Inflammatory macrophage treated with lipopolysaccharide for 1 hour (primary cell): ENCODE data around the gene FAM174C.
"Not testable (repeated sequence)": the region's sequence is repeated elsewhere in the genome, so short reads cannot be mapped to it uniquely, and the experiment has no call there.

Experiments
- DNase-seq, 2 donors: peaks; one replicate each; pipeline ENCODE4 v3.0.0-alpha.2; 2020 to 2022

Gene FAM174C

DNA sequence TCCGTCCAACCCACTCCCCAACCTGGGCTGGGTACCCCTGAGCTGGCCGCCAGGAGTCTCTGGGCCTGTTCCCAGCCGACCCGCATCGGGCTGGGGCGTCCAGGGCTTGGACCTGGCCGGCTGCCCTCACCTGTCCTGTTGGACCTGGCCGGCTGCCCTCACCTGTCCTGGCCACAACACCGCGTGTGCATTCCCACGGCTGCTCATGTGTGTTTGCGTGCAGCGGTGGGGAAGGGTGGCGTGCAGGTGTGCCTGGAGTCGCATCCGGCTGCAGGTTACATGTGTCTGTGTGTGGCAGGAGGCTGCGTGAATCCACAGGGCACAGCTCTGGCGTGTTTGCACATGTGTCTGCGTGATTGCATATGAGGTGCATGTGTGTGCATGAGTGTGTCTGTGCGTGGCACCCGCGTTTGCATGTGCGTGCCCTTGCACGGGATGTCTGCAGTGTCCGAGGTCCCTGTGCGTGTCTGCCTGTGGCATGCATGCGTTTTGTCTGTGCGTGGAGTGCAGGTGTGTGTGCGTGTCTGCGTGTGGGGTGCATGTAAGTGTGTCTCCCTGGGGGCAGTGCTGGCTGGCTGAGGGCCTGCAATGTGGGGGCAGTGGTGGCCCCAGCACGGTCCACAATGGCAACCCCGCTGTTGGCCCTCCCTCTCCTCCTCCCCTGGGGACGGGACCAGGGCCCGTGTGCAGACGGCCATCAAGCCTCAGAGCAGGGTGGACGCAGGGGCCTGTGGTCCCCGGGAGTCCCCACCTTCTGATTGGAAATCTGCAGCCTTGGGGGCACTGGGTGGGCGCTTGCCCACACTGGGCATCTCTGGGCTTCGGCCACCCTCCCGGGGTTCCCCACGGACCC, 13.7 kb downstream of the FAM174C start:
- no peak for DNase-seq

DNA sequence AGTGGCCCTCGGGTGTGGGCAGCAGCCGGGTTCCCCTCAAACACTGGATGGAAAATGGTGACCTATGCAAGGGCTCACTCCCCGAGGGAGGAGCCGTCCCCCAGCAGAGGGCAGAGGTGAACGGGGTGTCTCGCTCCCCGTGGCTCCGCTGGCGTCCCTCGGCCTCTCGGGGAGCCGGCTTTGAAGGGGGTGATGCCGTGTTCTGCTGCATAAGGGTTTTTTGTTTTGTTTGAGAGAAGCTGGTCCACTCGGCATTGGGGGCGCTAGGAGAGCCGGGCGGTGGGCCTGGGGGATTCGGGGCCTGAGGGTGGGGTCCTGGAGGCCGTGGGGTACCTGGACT, 14.3 kb downstream of the FAM174C start:
- no peak for DNase-seq

GRCh38 chr19:1290196-1290702, 14.9 kb downstream of the FAM174C start:
- DNase-seq = no peak

- DNase-seq = peak in 1 of 2 donors; percentile 29
Observed at GRCh38 chr19:1290703-1291651, 15.6 kb downstream of the FAM174C start.

DNA sequence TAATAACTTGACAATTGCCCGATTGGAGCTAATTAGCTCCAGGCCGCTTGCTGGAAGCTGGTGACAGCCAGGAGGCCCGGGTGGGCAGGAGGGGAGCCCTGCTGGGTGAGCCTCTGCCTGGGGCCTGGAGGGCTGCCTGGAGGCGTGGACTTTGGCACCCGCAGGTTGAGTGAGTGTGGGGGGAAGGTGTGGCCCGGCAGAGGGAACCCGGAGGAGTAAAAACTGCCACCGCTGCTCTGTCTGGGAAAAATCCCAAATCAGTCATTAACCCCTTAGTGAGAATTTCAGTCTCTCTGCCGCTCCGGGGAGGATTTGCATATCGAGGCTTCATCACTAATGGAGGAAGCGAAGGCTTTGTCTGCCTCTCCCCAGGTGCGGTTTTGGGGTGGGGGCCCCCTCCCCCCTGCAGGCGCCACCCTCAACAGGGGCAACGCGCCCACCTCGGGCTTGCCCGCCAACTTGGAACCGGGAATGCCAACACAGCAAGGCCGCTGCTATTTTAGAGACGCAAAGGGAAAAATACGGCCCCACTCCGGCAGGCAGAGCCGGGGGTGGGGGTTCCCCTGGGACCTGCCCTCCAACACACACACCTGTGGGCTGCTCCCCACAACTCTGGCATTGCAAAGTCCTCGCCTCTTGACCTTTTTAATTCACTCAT, 16.6 kb downstream of the FAM174C start:
- no peak for DNase-seq

DNA sequence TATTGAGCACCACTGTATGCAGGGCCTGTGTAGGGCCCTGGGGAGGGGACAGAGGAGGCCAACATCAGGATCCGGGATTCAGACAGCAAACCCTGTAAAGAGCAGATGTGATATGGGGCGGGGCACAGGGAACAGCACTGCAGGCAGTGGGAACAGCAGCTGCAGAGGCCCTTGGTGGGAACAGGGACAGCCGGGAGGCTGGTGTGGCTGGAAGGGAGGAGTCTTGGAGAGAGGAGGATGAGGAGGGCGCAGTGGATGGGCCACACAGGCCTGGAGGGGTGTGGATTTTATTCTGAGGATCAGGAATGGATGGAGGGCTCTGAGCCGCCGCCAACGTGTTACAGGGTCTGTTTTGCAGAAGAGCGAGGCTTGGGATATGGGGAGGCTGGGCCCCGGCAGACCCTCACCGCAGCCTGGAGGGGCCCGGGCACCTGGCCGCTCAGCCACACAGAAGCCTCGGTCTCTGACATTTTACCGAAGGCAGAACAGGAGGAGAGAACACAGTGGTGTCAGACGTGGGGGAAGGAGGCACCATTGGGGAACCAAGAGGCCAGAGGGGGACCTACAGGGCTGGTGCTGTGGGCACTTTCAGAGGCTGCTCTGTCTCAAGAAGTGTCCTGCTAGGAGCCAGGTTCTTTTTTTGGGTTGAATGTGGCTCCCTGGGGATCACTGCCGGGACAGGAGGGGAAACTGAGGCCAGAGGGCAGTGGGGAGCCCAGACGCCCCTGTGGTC, 17.3 kb downstream of the FAM174C start:
- DNase-seq = no peak

DNA sequence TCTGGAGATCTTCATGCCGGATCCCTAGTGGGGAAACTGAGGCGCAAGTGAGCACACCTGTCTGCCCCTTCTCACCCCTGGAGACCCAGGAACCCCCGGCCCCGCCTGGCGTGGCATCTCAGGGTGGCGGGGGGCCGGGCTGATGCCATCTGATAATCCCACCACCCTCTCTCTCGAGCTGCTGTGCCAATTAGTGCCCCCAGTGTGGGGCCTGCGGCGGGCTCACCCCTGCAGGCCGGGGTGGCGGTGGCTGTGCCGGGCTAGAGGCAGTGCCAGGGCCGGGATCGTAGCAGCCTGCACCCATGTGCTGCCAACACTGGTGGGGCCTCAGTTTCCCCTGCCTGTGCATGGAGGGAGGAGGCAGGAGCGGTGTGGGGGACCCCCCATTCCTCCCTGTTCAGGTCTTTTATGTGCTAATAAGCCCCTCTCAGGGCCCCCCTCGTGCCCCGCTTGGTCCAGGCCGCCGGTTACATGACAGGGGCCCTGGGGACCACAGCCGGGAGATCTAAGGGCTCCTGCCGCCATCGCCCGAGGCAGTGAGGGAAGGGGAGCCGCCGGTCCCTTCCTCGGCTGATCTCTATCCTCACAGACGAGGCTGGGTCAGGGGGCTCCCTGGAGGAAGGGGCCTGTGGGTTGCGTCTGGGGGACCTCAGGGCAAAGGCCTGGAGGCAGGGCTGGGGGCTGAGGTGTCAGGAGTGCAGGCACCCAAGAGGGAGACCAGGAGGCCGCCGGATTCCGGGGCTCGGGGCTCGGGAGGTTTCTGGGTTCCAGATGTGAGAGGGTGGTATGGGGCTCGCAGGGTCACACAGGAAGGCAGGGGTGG, 18.7 kb downstream of the FAM174C start:
- DNase-seq = no peak

GRCh38 chr19:1294688-1295087, 19.4 kb downstream of the FAM174C start:
- no peak for DNase-seq

DNA sequence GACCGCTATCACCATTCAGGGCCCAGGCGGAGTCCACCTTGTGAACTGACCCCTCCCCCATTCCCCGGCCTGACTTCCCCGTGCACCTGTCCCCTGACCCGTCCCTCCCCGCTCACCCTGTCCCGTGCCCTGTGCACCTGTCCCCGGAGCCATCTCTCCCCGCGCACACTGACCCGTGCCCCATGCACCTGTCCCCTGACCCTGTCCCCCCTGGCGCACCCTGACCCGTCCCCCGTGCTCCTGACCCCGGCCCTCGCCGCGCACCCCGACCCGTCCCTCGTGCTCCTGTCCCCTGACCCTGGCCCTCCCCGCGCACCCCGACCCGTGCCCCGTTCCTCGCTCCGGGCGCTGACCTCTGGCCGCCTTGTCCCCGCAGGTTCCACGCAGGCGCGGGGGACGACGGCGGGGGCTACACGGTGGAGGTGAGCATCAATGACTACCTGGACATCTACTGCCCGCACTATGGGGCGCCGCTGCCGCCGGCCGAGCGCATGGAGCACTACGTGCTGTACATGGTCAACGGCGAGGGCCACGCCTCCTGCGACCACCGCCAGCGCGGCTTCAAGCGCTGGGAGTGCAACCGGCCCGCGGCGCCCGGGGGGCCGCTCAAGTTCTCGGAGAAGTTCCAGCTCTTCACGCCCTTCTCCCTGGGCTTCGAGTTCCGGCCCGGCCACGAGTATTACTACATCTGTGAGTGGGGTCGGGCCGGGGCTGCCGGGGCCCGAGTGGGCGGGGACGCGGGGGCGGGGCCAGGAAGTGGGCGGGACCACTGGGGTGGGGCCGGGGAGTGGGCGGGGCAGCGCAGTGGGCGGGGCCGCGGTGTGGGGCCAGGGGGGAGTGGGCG, 20.1 kb downstream of the FAM174C start:
- peak; percentile 11 to 35 for DNase-seq

- no peak for DNase-seq
Observed at GRCh38 chr19:1296078-1296477, 20.7 kb downstream of the FAM174C start.

DNA sequence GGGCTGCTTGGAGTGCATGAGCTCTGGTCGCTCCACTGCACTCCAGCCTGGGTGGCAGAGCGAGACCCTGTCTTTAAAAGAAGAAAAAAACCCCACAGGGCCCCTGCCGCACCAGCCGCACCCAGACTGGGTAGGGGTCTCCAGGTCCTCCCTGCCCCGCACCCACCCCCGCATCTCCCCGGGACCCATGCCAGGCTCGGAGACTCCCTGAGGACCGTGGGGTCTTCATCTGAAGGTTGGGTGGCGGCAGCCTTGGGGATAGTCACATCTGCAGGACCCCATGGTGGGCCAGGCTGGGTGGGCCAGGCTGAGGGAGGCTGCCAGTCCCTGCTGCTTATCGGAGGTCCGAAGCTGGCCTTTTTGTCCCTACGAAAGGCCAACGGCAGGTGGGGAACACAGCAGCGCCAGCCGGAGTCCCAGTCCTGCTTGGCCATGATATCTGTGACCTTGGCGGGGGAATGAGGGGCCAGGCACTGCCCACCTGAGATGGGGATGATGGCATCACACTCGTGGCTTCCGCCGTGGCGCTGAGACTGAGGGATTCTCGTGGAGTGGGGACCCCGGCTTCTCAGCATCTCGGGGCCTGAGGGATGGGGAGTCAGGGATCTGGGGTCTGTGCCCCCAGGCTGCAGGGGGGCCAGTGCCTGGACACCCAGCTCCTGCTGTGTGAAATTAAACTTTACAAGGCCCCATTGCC, 21.4 kb downstream of the FAM174C start:
- DNase-seq = no peak

DNA sequence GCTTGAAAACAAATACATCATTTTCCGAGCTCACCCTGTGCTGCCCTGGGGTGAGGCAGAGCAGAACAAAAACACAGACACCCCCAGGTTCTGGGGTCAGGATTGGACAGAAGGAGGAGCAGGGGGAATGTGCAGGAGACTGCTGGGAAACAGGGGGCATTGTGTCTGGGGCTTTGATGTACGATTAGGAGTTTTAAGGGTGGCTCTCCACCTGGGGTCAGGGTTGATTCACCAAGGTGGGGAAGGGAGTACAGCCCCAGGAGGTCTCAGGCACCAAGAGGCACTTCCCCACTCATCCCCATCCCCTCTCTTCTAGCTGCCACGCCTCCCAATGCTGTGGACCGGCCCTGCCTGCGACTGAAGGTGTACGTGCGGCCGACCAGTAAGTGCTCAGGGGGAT, 22.9 kb downstream of the FAM174C start:
- no peak for DNase-seq

DNA sequence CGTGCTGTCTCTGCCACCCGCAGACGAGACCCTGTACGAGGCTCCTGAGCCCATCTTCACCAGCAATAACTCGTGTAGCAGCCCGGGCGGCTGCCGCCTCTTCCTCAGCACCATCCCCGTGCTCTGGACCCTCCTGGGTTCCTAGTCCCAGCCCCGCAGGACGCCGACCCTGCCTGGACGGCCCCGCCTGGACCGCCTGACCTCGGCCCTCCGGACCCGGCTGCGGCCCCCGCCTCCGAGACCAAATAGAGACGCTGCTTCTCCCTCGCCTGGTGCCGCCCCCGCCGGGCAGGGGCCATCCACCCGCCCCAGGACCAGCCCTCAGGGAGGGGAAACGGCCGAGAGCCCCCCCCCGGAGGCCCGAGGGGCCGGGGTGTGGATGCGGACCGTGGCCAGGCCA, 24.5 kb downstream of the FAM174C start:
- no peak for DNase-seq

GRCh38 chr19:1300744-1301490, 25.6 kb downstream of the FAM174C start:
- no peak for DNase-seq

DNA sequence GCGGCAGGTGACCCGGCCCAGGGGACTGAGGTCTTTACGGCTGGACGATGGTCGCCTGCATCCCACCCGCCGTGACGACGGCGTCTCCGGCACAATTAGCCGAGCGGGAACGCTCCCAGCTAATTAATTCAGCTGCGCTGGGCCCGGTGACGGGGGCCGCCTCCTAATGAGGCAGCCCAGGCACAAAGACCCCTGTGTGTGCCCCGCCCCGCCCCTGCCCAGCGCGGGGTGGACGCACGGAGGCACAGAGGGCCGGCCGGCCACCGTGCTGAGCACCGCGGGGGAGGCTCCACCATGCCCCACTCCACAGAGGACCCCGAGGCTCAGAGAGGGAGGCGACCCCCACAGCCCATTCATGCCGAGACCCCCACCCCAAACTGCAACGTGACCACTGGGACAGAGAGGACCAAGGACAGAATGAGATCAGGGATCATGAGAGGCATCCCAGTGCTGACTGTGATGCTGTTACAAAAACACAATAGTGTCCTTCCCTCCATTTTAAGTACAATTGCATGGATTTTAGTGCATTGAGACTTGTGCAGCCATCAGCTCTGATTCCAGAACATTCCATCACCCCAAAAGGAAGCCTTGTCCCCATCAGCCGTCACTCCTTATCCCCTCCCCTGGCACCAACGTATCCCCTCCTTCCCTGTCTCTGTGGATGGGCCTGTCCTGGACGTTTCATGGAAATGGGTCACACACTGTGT, 27.4 kb downstream of the FAM174C start:
- no peak for DNase-seq

- no peak for DNase-seq
Observed at GRCh38 chr19:1304197-1304924, 29.0 kb downstream of the FAM174C start.

DNA sequence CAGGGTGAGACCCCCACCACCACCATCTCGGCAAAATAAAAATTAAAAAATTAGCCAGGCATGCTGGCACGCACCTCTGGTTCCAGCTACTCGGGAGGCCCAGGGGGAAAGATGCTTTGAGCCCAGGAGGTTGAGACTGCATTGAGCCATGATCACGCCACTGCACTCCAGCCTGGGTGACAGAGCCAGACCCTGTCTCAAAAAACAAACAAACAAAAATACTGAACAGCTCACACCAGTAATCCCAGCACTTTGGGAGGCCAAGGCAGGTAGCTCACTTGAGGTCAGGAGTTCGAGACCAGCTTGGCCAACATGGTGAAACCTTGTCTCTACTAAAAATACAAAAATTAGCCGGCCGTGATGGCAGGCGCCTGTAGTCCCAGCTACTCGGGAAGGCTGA, 30.0 kb downstream of the FAM174C start:
- DNase-seq = not testable (repeated sequence)

- DNase-seq = no peak
Observed at GRCh38 chr19:1307320-1307719, 32.0 kb downstream of the FAM174C start.
